ENCODE measurements around the gene DGKI. TPM values are rescaled to one million over a fixed set of nuclear protein-coding genes. Genes with fewer than 3 reads are reported as not detected.

Gene DGKI
- total and polyA plus RNA-seq, 9 of the 15 experiments (the other 6 are each of a cell fraction or from before 2014, with no cell fraction given), result 0.11 to 0.54 (median 0.15) TPM; not detected in 5

DNA sequence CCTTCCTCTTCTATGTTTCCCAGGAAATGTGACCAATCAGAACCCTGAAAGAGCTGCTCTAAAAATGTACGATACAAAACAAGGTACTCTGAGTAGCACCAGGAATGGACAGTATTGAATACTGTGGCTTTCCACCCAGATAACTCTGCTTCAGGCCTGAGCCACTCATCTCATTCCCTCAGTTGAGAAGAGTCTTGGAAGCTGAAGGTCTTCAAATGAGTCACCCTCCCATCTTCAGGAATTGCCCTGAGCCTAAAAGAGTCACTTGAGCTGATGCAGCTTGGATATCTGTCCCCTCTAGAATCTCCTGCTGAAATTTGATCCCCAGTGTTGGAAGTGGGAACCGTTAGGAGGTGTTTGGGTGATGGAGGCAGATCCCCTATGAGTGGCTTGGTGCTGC, 210.4 kb downstream of the DGKI start:
- H3K27me3 ChIP-seq (ENCODE audit: control insufficient read depth in 2 of 2, insufficient read depth in 2 of 2, low read length in 2 of 2), result no peaks in the 10 kb centered on the region
- CTCF ChIA-PET (ENCODE audit: low intra/inter-chr PET ratio), result no interaction called here
- no peak overlapping the region for H3K4me2 ChIP-seq (ENCODE audit: insufficient read depth, low read length)
- in situ Hi-C loops (cut with MboI), result no loop called here
- no peaks in the 10 kb centered on the region for H3K9me1 ChIP-seq (ENCODE audit: control insufficient read depth, insufficient read depth, low read length)
- POLR2A ChIA-PET, result interaction anchor here (0.6 to 1.8 kb wide), 3 partner anchors 10 to 617 kb away, joined by 4 to 6 read pairs (median 5); no protein-coding TSS in a partner anchor
- H3K36me3 ChIP-seq (ENCODE audit: control insufficient read depth, insufficient read depth, low read length), result no peaks in the 10 kb centered on the region
- intact Hi-C loops (cut with micrococcal nuclease), result no loop called here
- H3K4me1 ChIP-seq (replicated peaks in 1 of 2; ENCODE audit: control insufficient read depth in 2 of 2, insufficient read depth in 2 of 2, low read length in 2 of 2), result no peaks in the 10 kb centered on the region
- ATAC-seq, result no peak
- no peak overlapping the region for H2AFZ ChIP-seq (ENCODE audit: low read depth, low read length)
- no peak overlapping the region for H3K4me3 ChIP-seq
- no peak for DNase-seq (ENCODE audit: extremely low read depth in 1 of 4, low spot score in 3 of 4)
- H3K9ac ChIP-seq (ENCODE audit: insufficient read depth in 1 of 2, low read depth in 2 of 2, low read length in 2 of 2), result no peak overlapping the region
- no peak for FAIRE-seq
- no peaks in the 10 kb centered on the region for H3K9me3 ChIP-seq (replicated peaks; ENCODE audit: control insufficient read depth, insufficient read depth, low read depth, low read length)
- no peaks in the 10 kb centered on the region for H3K79me2 ChIP-seq (ENCODE audit: control insufficient read depth, insufficient read depth, low read length)
- no TSS peak for BruUV-seq (replicated peaks)
- H4K20me1 ChIP-seq (replicated peaks; ENCODE audit: control insufficient read depth, insufficient read depth, low read length), result no peaks in the 10 kb centered on the region
- H3K27ac ChIP-seq (ENCODE audit: extremely low read depth, low read depth, low read length), result no peak overlapping the region
- 0% methylated on average over 2 of the region's 2 CpGs for WGBS (ENCODE audit: insufficient coverage, low coverage, missing lambda C conversion rate)
- TF ChIP-seq MTF1 (CRISPR knock-in tag; IDR thresholded peaks at IDR 0.05; ENCODE audit: borderline replicate concordance), result no peak
- TF ChIP-seq RREB1 (CRISPR knock-in tag; IDR thresholded peaks at IDR 0.05), result no peak
- TF ChIP-seq, protein P1, sequence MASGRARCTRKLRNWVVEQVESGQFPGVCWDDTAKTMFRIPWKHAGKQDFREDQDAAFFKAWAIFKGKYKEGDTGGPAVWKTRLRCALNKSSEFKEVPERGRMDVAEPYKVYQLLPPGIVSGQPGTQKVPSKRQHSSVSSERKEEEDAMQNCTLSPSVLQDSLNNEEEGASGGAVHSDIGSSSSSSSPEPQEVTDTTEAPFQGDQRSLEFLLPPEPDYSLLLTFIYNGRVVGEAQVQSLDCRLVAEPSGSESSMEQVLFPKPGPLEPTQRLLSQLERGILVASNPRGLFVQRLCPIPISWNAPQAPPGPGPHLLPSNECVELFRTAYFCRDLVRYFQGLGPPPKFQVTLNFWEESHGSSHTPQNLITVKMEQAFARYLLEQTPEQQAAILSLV (tag; IDR thresholded peaks at IDR 0.05), result no peak
- no peak for TF ChIP-seq TFAM (CRISPR knock-in tag; conservative IDR thresholded peaks at IDR 0.05)
- no peak for TF ChIP-seq POLR2AphosphoS5 (IDR thresholded peaks at IDR 0.05; ENCODE audit: control insufficient read depth, insufficient read depth, low read depth, low read length)
- no peak for TF ChIP-seq TAF15 (IDR thresholded peaks at IDR 0.05; ENCODE audit: low read depth, low read length)
- TF ChIP-seq, protein P2, sequence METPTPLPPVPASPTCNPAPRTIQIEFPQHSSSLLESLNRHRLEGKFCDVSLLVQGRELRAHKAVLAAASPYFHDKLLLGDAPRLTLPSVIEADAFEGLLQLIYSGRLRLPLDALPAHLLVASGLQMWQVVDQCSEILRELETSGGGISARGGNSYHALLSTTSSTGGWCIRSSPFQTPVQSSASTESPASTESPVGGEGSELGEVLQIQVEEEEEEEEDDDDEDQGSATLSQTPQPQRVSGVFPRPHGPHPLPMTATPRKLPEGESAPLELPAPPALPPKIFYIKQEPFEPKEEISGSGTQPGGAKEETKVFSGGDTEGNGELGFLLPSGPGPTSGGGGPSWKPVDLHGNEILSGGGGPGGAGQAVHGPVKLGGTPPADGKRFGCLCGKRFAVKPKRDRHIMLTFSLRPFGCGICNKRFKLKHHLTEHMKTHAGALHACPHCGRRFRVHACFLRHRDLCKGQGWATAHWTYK (CRISPR knock-in tag; IDR thresholded peaks at IDR 0.05), result no peak
- no peak for TF ChIP-seq STAG1 (CRISPR knock-in tag; IDR thresholded peaks at IDR 0.05; ENCODE audit: borderline replicate concordance)
- no peak for TF ChIP-seq ETV1 (tag; conservative IDR thresholded peaks at IDR 0.05; ENCODE audit: low read depth)
- no peak for TF ChIP-seq FOSL1 (tag; conservative IDR thresholded peaks at IDR 0.05)
- TF ChIP-seq POLR2B (IDR thresholded peaks at IDR 0.05; ENCODE audit: low read depth, partially characterized antibody), result no peak
- TF ChIP-seq MYNN (IDR thresholded peaks at IDR 0.05), result no peak
- no peak for TF ChIP-seq MYNN (CRISPR knock-in tag; IDR thresholded peaks at IDR 0.05)
- TF ChIP-seq USF2 (CRISPR knock-in tag; IDR thresholded peaks at IDR 0.05), result no peak
